ENCODE measurements around the gene SRPRB. TPM values are rescaled to one million over a fixed set of nuclear protein-coding genes. Genes with fewer than 3 reads are reported as not detected.

SRPRB gene
- polyA plus RNA-seq, 1 donor from 2014 or later: 46.9 TPM

DNA sequence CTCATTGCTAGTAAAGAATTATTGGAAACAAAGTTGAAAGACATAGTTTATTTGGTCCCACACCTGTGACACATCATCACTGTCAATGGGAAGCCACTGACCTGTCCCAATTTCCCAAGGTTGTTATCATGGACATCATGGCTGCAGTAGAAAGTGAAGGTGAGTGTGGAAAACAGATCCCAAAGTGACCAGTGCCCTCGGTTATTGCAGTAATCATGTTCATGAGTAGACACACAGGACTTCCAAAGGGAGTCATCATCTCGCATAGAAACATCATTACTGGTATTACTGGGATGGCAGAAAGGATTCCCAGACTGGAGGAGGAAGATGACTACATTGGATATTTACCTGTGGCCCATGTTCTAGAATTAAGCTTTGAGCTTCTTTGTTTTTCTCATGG lies 44.7 kb upstream of the SRPRB start:
- Histone ChIP-seq H3K27me3 (ENCODE audit: insufficient read depth, low read depth, low read length) (no peaks in the 10 kb centered on the region), H3K4me3 (ENCODE audit: low read length) (no peak overlapping the region), H3F3A (ENCODE audit: insufficient read depth, low read length, poor library complexity, severe bottlenecking) (no peaks in the 10 kb centered on the region), H3K9me2 (ENCODE audit: insufficient read depth, low read length) (no peaks in the 10 kb centered on the region), H3K9ac (ENCODE audit: low read length) (no peak overlapping the region), H4K20me1 (ENCODE audit: insufficient read depth) (no peaks in the 10 kb centered on the region), H3K79me2 (replicated peaks; ENCODE audit: insufficient read depth, low read length) (no peaks in the 10 kb centered on the region), H2AFZ (ENCODE audit: low read depth, low read length) (no peak overlapping the region), H3K27ac (ENCODE audit: low read length) (no peak overlapping the region), H3K4me2 (ENCODE audit: low read length) (no peak overlapping the region), H3K36me3 (ENCODE audit: insufficient read depth, low read length) (no peaks in the 10 kb centered on the region), H3K9me3 (ENCODE audit: low read length) (no peaks in the 10 kb centered on the region)
- TF ChIP-seq RAD21 (conservative IDR thresholded peaks at IDR 0.05): no peak
- no peak for TF ChIP-seq POLR2AphosphoS5 (IDR thresholded peaks at IDR 0.05)
- no peak for TF ChIP-seq EZH2 (IDR thresholded peaks at IDR 0.05; ENCODE audit: borderline replicate concordance, insufficient read depth, low read length, poor library complexity, severe bottlenecking)
- TF ChIP-seq, protein P1, sequence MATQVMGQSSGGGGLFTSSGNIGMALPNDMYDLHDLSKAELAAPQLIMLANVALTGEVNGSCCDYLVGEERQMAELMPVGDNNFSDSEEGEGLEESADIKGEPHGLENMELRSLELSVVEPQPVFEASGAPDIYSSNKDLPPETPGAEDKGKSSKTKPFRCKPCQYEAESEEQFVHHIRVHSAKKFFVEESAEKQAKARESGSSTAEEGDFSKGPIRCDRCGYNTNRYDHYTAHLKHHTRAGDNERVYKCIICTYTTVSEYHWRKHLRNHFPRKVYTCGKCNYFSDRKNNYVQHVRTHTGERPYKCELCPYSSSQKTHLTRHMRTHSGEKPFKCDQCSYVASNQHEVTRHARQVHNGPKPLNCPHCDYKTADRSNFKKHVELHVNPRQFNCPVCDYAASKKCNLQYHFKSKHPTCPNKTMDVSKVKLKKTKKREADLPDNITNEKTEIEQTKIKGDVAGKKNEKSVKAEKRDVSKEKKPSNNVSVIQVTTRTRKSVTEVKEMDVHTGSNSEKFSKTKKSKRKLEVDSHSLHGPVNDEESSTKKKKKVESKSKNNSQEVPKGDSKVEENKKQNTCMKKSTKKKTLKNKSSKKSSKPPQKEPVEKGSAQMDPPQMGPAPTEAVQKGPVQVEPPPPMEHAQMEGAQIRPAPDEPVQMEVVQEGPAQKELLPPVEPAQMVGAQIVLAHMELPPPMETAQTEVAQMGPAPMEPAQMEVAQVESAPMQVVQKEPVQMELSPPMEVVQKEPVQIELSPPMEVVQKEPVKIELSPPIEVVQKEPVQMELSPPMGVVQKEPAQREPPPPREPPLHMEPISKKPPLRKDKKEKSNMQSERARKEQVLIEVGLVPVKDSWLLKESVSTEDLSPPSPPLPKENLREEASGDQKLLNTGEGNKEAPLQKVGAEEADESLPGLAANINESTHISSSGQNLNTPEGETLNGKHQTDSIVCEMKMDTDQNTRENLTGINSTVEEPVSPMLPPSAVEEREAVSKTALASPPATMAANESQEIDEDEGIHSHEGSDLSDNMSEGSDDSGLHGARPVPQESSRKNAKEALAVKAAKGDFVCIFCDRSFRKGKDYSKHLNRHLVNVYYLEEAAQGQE (IDR thresholded peaks at IDR 0.05; ENCODE audit: borderline replicate concordance): no peak
- TF ChIP-seq SMC3 (conservative IDR thresholded peaks at IDR 0.05; ENCODE audit: poor library complexity): no peak

DNA sequence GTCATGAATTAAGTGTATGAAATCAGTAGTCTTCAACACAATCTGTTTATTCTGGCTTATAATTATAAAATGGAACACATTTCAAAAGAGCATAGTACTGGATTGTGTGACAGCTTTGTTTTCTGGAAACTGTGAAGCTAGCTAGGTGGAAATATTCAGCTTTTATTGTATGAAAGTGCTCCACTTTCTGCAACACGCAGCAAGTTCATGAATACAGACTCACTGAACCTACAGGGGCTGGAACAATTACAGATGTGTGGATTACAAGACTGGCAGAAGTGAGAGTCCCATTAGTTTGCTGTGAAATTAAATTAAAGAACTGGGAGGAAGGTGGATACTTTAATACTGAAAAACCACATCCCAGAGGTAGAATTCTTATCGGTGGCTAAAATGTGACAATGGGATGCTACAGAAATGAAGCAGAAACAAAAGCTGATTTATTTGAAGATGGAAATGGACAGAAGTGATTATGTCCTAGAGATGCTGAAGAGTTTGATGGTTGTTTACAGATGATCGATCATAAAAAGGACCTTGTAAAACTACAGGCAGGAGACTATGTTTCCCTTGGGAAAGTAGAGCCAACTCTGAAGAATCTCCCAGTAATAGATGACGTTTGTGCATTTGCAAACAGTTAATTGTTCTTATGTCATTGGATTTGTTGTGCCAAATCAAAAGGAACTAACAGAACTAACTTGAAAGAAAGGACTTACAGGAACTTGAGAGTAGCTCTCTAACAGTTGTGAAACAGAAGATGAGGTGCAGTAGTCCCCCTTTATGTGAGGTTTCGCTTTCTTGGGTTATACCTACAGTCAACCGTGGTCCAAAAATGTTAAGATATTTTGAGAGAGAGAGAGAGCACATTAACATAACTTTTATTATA lies 43.8 kb upstream of the SRPRB start:
- H3K9me2 ChIP-seq (ENCODE audit: insufficient read depth, low read length): no peaks in the 10 kb centered on the region
- H3K36me3 ChIP-seq (ENCODE audit: insufficient read depth, low read length): no peaks in the 10 kb centered on the region
- TF ChIP-seq POLR2AphosphoS5 (IDR thresholded peaks at IDR 0.05) (no peak), TAF1 (IDR thresholded peaks at IDR 0.05; ENCODE audit: low read depth) (no peak)
- TF ChIP-seq, protein P2, sequence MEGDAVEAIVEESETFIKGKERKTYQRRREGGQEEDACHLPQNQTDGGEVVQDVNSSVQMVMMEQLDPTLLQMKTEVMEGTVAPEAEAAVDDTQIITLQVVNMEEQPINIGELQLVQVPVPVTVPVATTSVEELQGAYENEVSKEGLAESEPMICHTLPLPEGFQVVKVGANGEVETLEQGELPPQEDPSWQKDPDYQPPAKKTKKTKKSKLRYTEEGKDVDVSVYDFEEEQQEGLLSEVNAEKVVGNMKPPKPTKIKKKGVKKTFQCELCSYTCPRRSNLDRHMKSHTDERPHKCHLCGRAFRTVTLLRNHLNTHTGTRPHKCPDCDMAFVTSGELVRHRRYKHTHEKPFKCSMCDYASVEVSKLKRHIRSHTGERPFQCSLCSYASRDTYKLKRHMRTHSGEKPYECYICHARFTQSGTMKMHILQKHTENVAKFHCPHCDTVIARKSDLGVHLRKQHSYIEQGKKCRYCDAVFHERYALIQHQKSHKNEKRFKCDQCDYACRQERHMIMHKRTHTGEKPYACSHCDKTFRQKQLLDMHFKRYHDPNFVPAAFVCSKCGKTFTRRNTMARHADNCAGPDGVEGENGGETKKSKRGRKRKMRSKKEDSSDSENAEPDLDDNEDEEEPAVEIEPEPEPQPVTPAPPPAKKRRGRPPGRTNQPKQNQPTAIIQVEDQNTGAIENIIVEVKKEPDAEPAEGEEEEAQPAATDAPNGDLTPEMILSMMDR (IDR thresholded peaks at IDR 0.05; ENCODE audit: poor library complexity, severe bottlenecking): no peak
- H3K4me2 ChIP-seq (ENCODE audit: low read length): no peak overlapping the region
- no peaks in the 10 kb centered on the region for H4K20me1 ChIP-seq (ENCODE audit: insufficient read depth)
- H3K27ac ChIP-seq (ENCODE audit: low read length): no peak overlapping the region
- H3K4me3 ChIP-seq (ENCODE audit: low read length): no peak overlapping the region
- no peak overlapping the region for H2AFZ ChIP-seq (ENCODE audit: low read depth, low read length)
- no peaks in the 10 kb centered on the region for H3F3A ChIP-seq (ENCODE audit: insufficient read depth, low read length, poor library complexity, severe bottlenecking)
- no peak overlapping the region for H3K9ac ChIP-seq (ENCODE audit: low read length)
- H3K9me3 ChIP-seq (ENCODE audit: low read length): no peaks in the 10 kb centered on the region
- no peaks in the 10 kb centered on the region for H3K27me3 ChIP-seq (ENCODE audit: insufficient read depth, low read depth, low read length)
- no peaks in the 10 kb centered on the region for H3K79me2 ChIP-seq (replicated peaks; ENCODE audit: insufficient read depth, low read length)

DNA sequence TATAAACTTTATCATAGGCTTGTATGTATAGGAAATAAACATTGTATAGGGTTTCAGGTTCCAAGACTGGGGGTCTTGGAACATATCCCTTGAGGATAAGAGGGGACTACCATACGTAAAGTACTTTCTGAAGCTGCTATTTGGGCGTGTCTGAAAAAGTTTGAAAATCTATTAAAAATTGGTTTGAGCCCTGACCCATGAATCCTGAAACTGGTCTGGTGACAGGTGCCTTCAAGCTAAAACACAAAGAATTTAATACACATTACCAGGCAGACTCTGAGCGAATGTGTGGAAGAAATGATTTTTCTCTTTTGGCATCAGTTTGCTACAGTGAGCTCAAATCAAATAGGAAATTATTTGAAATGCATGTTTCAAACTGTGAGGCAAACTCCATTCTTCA lies 43.1 kb upstream of the SRPRB start:
- Histone ChIP-seq H3K79me2 (replicated peaks; ENCODE audit: insufficient read depth, low read length) (no peaks in the 10 kb centered on the region), H2AFZ (ENCODE audit: low read depth, low read length) (no peak overlapping the region), H3K4me3 (ENCODE audit: low read length) (no peak overlapping the region), H3K36me3 (ENCODE audit: insufficient read depth, low read length) (no peaks in the 10 kb centered on the region), H4K20me1 (ENCODE audit: insufficient read depth) (no peaks in the 10 kb centered on the region), H3K9me3 (ENCODE audit: low read length) (no peaks in the 10 kb centered on the region), H3K27me3 (ENCODE audit: insufficient read depth, low read depth, low read length) (no peaks in the 10 kb centered on the region), H3K9me2 (ENCODE audit: insufficient read depth, low read length) (no peaks in the 10 kb centered on the region), H3K4me2 (ENCODE audit: low read length) (no peak overlapping the region), H3F3A (ENCODE audit: insufficient read depth, low read length, poor library complexity, severe bottlenecking) (no peaks in the 10 kb centered on the region), H3K27ac (ENCODE audit: low read length) (no peak overlapping the region), H3K9ac (ENCODE audit: low read length) (no peak overlapping the region)
- TF ChIP-seq SMC3 (conservative IDR thresholded peaks at IDR 0.05; ENCODE audit: poor library complexity) (no peak), RAD21 (conservative IDR thresholded peaks at IDR 0.05) (no peak), EP300 (conservative IDR thresholded peaks at IDR 0.05; ENCODE audit: poor library complexity, severe bottlenecking) (no peak), POLR2AphosphoS5 (IDR thresholded peaks at IDR 0.05) (no peak), MXI1 (conservative IDR thresholded peaks at IDR 0.05; ENCODE audit: poor library complexity, severe bottlenecking) (no peak), EZH2 (IDR thresholded peaks at IDR 0.05; ENCODE audit: borderline replicate concordance, insufficient read depth, low read length, poor library complexity, severe bottlenecking) (no peak)

All from neural cell (in vitro differentiated cells).